Uterus (tissue), 4 donors: ENCODE results near the gene PRR13. TPM values are rescaled to one million over a fixed set of nuclear protein-coding genes. Genes with fewer than 3 reads are reported as not detected.
A peak's percentile ranks its signal among the peaks of the same experiment; 100 is the strongest.
"Not testable (repeated sequence)": the region's sequence is repeated elsewhere in the genome, so short reads cannot be mapped to it uniquely, and the experiment has no call there.

Experiments used
- DNase-seq, 2 donors: peaks; one replicate each; pipeline ENCODE4 v3.0.0-alpha.2; 2019 to 2020
- H3K27ac ChIP-seq, 2 donors: fragments of 200-600 bp; sonication (generic); 1 replicate in 1 of 2; 2 replicates in 1 of 2; pipeline ENCODE4 v1.5.1; 2016 to 2018
- H3K27me3 ChIP-seq, 2 donors: fragments of 200-600 bp; sonication (generic); one replicate each; pipeline ENCODE4 v1.5.1; 2018 to 2019; ENCODE audit warnings: control low read depth in 1 of 2
- H3K36me3 ChIP-seq, 2 donors: fragments of 200-600 bp; sonication (generic); one replicate each; pipeline ENCODE4 v1.5.1; 2019; ENCODE audit warnings: control low read depth in 1 of 2
- H3K4me1 ChIP-seq, 2 donors: fragments of 200-600 bp; sonication (generic); one replicate each; pipeline ENCODE4 v1.5.1; 2018 to 2019; ENCODE audit warnings: control low read depth in 1 of 2
- H3K4me3 ChIP-seq, 2 donors: fragments of 200-600 bp; sonication (generic); 1 replicate in 1 of 2; 2 replicates in 1 of 2; pipeline ENCODE4 v1.5.1; 2018 to 2019; ENCODE audit warnings: mild to moderate bottlenecking in 1 of 2
- H3K9me3 ChIP-seq, 2 donors: fragments of 200-600 bp; sonication (generic); one replicate each; pipeline ENCODE4 v1.5.1; 2019; ENCODE audit warnings: control low read depth in 1 of 2
- CTCF ChIP-seq, 4 experiments: fragments of 200-600 bp in 2 of 4; fragments of 450-650 bp in 2 of 4; sonication (generic) in 2 of 4; IDR thresholded peaks; one replicate each; pipeline ENCODE4 v1.5.1; 2016 to 2019; ENCODE audit warnings: antibody characterized with exemption in 4 of 4, mild to moderate bottlenecking in 2 of 4, moderate library complexity in 1 of 4
- POLR2A ChIP-seq, 2 donors: fragments of 450-650 bp; IDR thresholded peaks; one replicate each; pipeline ENCODE4 v1.6.1; 2016; ENCODE audit warnings: antibody characterized with exemption in 2 of 2, mild to moderate bottlenecking in 1 of 2, moderate library complexity in 1 of 2
- intact Hi-C: fragments of 100-400 bp; cut with DNase I; formaldehyde crosslinking; loops from one replicate; pipeline ENCODE4 v1.15.1; 2023; ENCODE audit warnings: low total_unique reads
- total RNA-seq, 4 donors: library from RNA; depleted of rRNA in 3 of 4; stranded (reverse); fragments of >200 nt in 3 of 4; gene quantifications; one replicate each; pipeline versions ENCODE4 v1.1.0 to v1.2.4, GENCODE V29; 2014 to 2023
- donor health status: DM: yes; HTN: yes; CAD: no.

The PRR13 gene
- total RNA-seq, 4 donors from 2014 or later: 2.6 to 88.2 (median 20.1) TPM

- no peaks in the 10 kb centered on the region for H3K9me3 ChIP-seq
- no peak for DNase-seq
- intact Hi-C loops: no loop called here
- H3K27ac ChIP-seq: peak overlapping the region; percentile 25 to 69
- no peaks in the 10 kb centered on the region for H3K36me3 ChIP-seq
- no peak for TF ChIP-seq CTCF (IDR thresholded peaks at IDR 0.05)
- TF ChIP-seq POLR2A (IDR thresholded peaks at IDR 0.05): no peak
- peaks cover 8 to 9% of the 10 kb centered on the region in 2 donors for H3K4me1 ChIP-seq
- H3K27me3 ChIP-seq: no peaks in the 10 kb centered on the region
- no peak overlapping the region for H3K4me3 ChIP-seq
Measured at GRCh38 chr12:53413485-53414204, 27.9 kb upstream of the PRR13 start.

GRCh38 chr12:53414756-53415417 is 26.6 kb upstream of the PRR13 start:
- peak in 1 of 2 donors; percentile 48 for DNase-seq
- H3K9me3 ChIP-seq: no peaks in the 10 kb centered on the region
- no peaks in the 10 kb centered on the region for H3K36me3 ChIP-seq
- intact Hi-C loops: no loop called here
- no peak for TF ChIP-seq CTCF (IDR thresholded peaks at IDR 0.05)
- peaks cover 8 to 9% of the 10 kb centered on the region in 2 donors for H3K4me1 ChIP-seq
- no peak overlapping the region for H3K4me3 ChIP-seq
- peak overlapping the region; percentile 46 to 69 for H3K27ac ChIP-seq
- H3K27me3 ChIP-seq: no peaks in the 10 kb centered on the region

GRCh38 chr12:53415752-53416389 is 25.7 kb upstream of the PRR13 start:
- H3K4me3 ChIP-seq, H3K4me1 ChIP-seq, H3K27me3 ChIP-seq, H3K9me3 ChIP-seq, intact Hi-C loops, DNase-seq, H3K36me3 ChIP-seq: not testable (repeated sequence)
- H3K27ac ChIP-seq: peak overlapping the region; percentile 46 to 69

- H3K4me1 ChIP-seq, DNase-seq, intact Hi-C loops: not testable (repeated sequence)
Measured at GRCh38 chr12:53417291-53417816, 24.2 kb upstream of the PRR13 start.

GRCh38 chr12:53418221-53418620 is 23.3 kb upstream of the PRR13 start:
- DNase-seq: no peak
- TF ChIP-seq CTCF (IDR thresholded peaks at IDR 0.05): no peak
- TF ChIP-seq POLR2A (IDR thresholded peaks at IDR 0.05): no peak
- Histone ChIP-seq H3K4me3 (no peak overlapping the region), H3K27me3 (no peaks in the 10 kb centered on the region), H3K27ac (no peak overlapping the region), H3K4me1 (peaks cover 1 to 3% of the 10 kb centered on the region in 2 donors), H3K9me3 (no peaks in the 10 kb centered on the region), H3K36me3 (no peaks in the 10 kb centered on the region)
- intact Hi-C loops: no loop called here

More at GRCh38 chr12:53417291-53417816, 24.2 kb upstream of the PRR13 start:
- H3K9me3 ChIP-seq, H3K36me3 ChIP-seq, H3K27me3 ChIP-seq, H3K4me3 ChIP-seq: not testable (repeated sequence)
- H3K27ac ChIP-seq: peak overlapping the region in 1 of 2 donors; percentile 69

GRCh38 chr12:53419756-53420155 is 21.8 kb upstream of the PRR13 start:
- no peak overlapping the region for H3K4me3 ChIP-seq
- intact Hi-C loops: loop anchor here (5.0 kb wide), 1 partner anchor 67 kb away; no protein-coding TSS in a partner anchor
- H3K36me3 ChIP-seq: no peaks in the 10 kb centered on the region
- H3K9me3 ChIP-seq: no peaks in the 10 kb centered on the region
- no peak for TF ChIP-seq CTCF (IDR thresholded peaks at IDR 0.05)
- no peak for TF ChIP-seq POLR2A (IDR thresholded peaks at IDR 0.05)
- H3K27me3 ChIP-seq: no peaks in the 10 kb centered on the region
- H3K27ac ChIP-seq: no peak overlapping the region
- no peaks in the 10 kb centered on the region for H3K4me1 ChIP-seq
- no peak for DNase-seq

- H3K4me3 ChIP-seq, H3K27ac ChIP-seq, H3K27me3 ChIP-seq, H3K9me3 ChIP-seq, DNase-seq, H3K4me1 ChIP-seq, H3K36me3 ChIP-seq: not testable (repeated sequence)
- intact Hi-C loops: loop anchor here (5.0 kb wide), 1 partner anchor 70 kb away; no protein-coding TSS in a partner anchor
Measured at GRCh38 chr12:53422247-53422646, 19.3 kb upstream of the PRR13 start.
